Astrocyte of the spinal cord (primary cell): ENCODE data around the gene CNTRL.
A peak's percentile ranks its signal among the peaks of the same experiment; 100 is the strongest.

Source experiments
- DNase-seq: peaks from one replicate; pipeline ENCODE4 v3.0.0; 2011; ENCODE audit warnings: low read depth, low spot score
- H3K4me3 ChIP-seq: 2 replicates; pipeline ENCODE4 v1.5.1; 2011; ENCODE audit warnings: low read depth, mild to moderate bottlenecking, low read length, moderate library complexity
- in situ Hi-C: cut with HindIII; loops from 2 replicates; pipeline ENCODE4 v1.10.0; 2017; ENCODE audit warnings: low sequenced_read_pairs
- TF ChIP-seq, protein P1 (sequence below): IDR thresholded peaks from 2 replicates; pipeline ENCODE4 v1.5.1; 2012; ENCODE audit warnings: low read depth, mild to moderate bottlenecking, low read length, inconsistent platforms

CNTRL gene

DNA sequence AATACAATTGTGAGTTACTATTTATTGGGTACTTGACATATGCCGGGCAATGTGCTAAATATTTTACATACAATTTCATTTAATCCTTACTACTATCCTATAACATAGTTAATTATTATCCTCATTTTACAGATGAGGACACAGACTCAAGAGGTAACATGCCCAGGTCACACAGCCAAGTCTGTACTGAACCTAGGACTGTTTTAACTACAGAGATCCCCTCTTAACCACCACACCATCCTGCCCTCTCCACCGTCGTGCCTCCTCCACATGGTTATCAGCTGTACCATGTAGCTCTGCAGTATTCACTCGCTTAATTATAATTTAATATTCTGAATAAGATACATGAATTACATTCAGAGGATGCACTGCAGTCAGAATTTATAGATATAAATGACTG is 121.6 kb downstream of the CNTRL start:
- no peak for DNase-seq
- in situ Hi-C loops = no loop called here
- no peak overlapping the region for H3K4me3 ChIP-seq
- TF ChIP-seq, protein P1, sequence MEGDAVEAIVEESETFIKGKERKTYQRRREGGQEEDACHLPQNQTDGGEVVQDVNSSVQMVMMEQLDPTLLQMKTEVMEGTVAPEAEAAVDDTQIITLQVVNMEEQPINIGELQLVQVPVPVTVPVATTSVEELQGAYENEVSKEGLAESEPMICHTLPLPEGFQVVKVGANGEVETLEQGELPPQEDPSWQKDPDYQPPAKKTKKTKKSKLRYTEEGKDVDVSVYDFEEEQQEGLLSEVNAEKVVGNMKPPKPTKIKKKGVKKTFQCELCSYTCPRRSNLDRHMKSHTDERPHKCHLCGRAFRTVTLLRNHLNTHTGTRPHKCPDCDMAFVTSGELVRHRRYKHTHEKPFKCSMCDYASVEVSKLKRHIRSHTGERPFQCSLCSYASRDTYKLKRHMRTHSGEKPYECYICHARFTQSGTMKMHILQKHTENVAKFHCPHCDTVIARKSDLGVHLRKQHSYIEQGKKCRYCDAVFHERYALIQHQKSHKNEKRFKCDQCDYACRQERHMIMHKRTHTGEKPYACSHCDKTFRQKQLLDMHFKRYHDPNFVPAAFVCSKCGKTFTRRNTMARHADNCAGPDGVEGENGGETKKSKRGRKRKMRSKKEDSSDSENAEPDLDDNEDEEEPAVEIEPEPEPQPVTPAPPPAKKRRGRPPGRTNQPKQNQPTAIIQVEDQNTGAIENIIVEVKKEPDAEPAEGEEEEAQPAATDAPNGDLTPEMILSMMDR = no peak

DNA sequence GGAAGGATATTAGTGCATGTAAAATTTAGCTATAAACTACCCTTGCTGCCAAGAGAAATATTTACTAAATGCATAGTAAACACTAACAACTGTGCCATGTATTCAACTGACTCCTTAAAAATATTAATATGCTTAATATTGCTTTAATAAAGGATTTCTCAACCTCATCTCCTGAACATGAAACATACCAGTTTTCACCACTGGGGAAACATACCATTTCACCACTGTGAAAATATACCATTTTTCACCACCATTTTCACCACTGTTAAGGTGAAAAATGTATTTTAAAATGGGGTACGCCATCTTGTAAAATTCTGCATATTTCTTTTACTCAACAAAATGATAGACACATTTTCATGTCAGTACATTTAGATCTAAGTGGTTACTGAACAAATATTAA is 122.4 kb downstream of the CNTRL start:
- no peak overlapping the region for H3K4me3 ChIP-seq
- in situ Hi-C loops = no loop called here
- TF ChIP-seq, protein P1 = no peak
- DNase-seq = no peak

DNA sequence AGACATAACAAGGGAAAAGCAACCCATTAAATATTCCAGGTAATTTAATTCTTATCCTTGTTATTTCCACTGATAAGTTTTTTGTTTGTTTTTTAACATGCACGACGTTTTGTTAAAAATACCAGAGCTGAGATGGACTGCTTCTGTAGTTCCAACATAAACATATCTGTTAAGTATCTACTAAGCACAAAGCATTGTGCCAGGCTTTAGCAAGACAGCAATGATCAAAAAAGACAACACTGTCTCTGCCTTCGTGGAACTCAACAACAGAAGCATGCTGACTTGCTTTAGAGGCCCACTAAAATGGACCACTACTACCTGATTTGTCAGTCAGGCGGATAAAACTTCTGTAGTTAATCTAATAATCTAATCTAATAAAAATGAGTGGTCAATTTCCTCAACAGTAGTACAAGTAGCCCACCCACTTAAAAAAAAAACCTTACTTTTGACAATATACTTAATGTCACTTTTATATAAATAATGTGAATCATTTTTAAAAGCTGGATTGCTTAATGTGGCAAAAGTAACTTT is 123.8 kb downstream of the CNTRL start:
- DNase-seq = no peak
- no peak overlapping the region for H3K4me3 ChIP-seq
- in situ Hi-C loops = no loop called here
- TF ChIP-seq, protein P1 = no peak

DNA sequence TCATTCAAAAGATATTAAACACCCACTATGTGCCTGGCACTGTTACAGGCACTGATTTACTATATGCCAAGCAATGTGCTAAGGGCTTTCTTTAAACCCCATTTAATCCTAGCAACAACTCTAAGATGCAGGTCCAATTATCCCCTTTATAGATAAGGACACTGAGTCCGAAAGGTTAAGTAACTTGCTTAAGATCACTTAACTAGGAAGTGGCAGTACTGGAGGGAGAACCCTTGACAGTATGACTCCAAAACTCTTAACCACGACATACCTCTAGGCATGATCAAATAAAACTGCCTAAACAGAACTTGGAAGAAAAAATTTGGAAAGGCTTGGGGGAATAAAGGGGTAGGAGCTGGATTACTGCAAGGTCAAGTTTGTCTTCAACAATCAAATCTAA is 125.2 kb downstream of the CNTRL start:
- TF ChIP-seq, protein P1 = no peak
- H3K4me3 ChIP-seq = peak overlapping the region; percentile 78
- DNase-seq = no peak
- in situ Hi-C loops = no loop called here

DNA sequence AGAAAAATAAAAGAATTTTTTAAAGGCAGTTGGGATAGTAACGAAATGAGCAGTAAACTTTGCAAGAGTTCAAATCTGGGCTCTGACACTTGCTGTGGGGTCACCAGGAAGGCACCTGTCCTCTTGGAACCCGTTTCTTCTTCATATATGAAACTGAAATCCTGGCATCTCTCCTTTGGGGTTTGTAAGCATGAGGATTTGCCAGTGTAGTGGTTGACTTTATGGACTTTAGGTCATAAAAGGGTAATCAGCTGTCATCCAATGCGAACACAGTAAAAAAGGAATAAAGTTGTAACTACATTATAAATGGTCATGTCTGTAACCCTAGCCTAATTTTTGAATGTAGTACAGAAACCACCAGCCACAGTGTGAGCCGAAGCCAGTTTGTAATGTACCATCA is 125.6 kb downstream of the CNTRL start:
- in situ Hi-C loops = no loop called here
- TF ChIP-seq, protein P1 = no peak
- H3K4me3 ChIP-seq = peak overlapping the region; percentile 78
- DNase-seq = no peak

DNA sequence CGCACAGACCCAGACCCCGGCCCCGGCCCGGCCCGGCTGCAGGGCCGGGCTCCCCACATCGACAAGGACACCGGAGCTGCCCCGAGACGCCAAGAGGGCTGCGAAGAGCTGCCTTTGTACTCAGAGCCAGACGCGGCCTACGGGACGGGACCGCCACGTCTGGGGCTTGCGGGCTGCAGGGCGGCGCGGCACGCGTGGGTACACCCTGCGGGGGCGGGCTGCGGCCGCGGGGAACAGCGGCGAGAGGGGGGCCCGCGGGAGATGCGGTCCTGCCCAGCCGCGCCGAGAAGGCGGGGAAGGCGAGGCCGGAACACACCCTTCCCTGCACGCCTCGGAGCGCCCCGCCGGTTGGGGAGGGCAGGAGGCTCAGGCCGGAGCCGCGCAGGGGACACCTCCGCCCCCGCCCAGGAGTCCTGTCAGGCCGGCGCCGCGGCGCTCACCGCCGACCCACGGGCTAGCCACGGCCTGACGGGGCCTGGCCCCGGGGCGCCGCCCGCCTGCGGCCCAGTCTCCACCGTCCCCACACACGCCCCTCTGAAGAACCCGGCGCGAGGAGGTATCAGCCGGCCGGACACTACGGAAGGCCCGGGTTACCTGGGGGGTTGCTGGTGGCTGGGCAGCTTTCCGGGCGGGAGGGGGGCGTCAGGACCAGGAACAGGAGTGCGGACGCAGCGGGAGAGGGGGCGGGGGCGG is 126.4 kb downstream of the CNTRL start:
- peak overlapping the region; percentile 78 for H3K4me3 ChIP-seq
- DNase-seq = no peak
- TF ChIP-seq, protein P1 = no peak
- in situ Hi-C loops = no loop called here
